ENCODE results near the gene COQ7.

Gene COQ7

GRCh38 chr16:19108409-19109287 is 41.2 kb downstream of the COQ7 start:
- H3K27me3 ChIP-seq (ENCODE audit: insufficient read depth, poor library complexity, severe bottlenecking) = no peaks in the 10 kb centered on the region
- TF ChIP-seq CTCF (IDR thresholded peaks at IDR 0.05; ENCODE audit: poor library complexity, severe bottlenecking) = no peak
- no peaks in the 10 kb centered on the region for H3K9me3 ChIP-seq (ENCODE audit: severe bottlenecking)
- ATAC-seq (ENCODE audit: low read depth) = no peak
- DNase-seq (ENCODE audit: low spot score) = no peak
- peaks cover 13% of the 10 kb centered on the region for H3K4me1 ChIP-seq (ENCODE audit: insufficient read depth, poor library complexity, severe bottlenecking)
- H3K27ac ChIP-seq (ENCODE audit: poor library complexity, severe bottlenecking) = peak overlapping the region; percentile 51
- H3K36me3 ChIP-seq (ENCODE audit: low read depth) = no peaks in the 10 kb centered on the region
- H3K4me3 ChIP-seq (ENCODE audit: severe bottlenecking) = no peak overlapping the region

- Histone ChIP-seq H3K4me3 (ENCODE audit: severe bottlenecking) (no peak overlapping the region), H3K27me3 (ENCODE audit: insufficient read depth, poor library complexity, severe bottlenecking) (no peaks in the 10 kb centered on the region), H3K36me3 (ENCODE audit: low read depth) (no peaks in the 10 kb centered on the region), H3K27ac (ENCODE audit: poor library complexity, severe bottlenecking) (no peak overlapping the region), H3K4me1 (ENCODE audit: insufficient read depth, poor library complexity, severe bottlenecking) (peaks cover 13% of the 10 kb centered on the region), H3K9me3 (ENCODE audit: severe bottlenecking) (no peaks in the 10 kb centered on the region)
- no peak for TF ChIP-seq CTCF (IDR thresholded peaks at IDR 0.05; ENCODE audit: poor library complexity, severe bottlenecking)
- DNase-seq (ENCODE audit: low spot score) = no peak
- no peak for ATAC-seq (ENCODE audit: low read depth)
Measured at GRCh38 chr16:19109288-19109664, 41.9 kb downstream of the COQ7 start.

- peaks cover 22% of the 10 kb centered on the region for H3K4me1 ChIP-seq (ENCODE audit: insufficient read depth, poor library complexity, severe bottlenecking)
- no peaks in the 10 kb centered on the region for H3K27me3 ChIP-seq (ENCODE audit: insufficient read depth, poor library complexity, severe bottlenecking)
- H3K9me3 ChIP-seq (ENCODE audit: severe bottlenecking) = no peaks in the 10 kb centered on the region
- ATAC-seq (ENCODE audit: low read depth) = no peak
- H3K27ac ChIP-seq (ENCODE audit: poor library complexity, severe bottlenecking) = no peak overlapping the region
- no peak overlapping the region for H3K4me3 ChIP-seq (ENCODE audit: severe bottlenecking)
- no peak for DNase-seq (ENCODE audit: low spot score)
- no peak for TF ChIP-seq CTCF (IDR thresholded peaks at IDR 0.05; ENCODE audit: poor library complexity, severe bottlenecking)
- H3K36me3 ChIP-seq (ENCODE audit: low read depth) = peaks cover 10% of the 10 kb centered on the region
Measured at GRCh38 chr16:19110537-19111360, 43.3 kb downstream of the COQ7 start.

- DNase-seq (ENCODE audit: low spot score) (no peak), ATAC-seq (ENCODE audit: low read depth) (no peak)
- Histone ChIP-seq H3K9me3 (ENCODE audit: severe bottlenecking) (no peaks in the 10 kb centered on the region), H3K36me3 (ENCODE audit: low read depth) (peaks cover 18% of the 10 kb centered on the region), H3K4me3 (ENCODE audit: severe bottlenecking) (no peak overlapping the region), H3K27me3 (ENCODE audit: insufficient read depth, poor library complexity, severe bottlenecking) (no peaks in the 10 kb centered on the region), H3K4me1 (ENCODE audit: insufficient read depth, poor library complexity, severe bottlenecking) (peaks cover 35% of the 10 kb centered on the region), H3K27ac (ENCODE audit: poor library complexity, severe bottlenecking) (no peak overlapping the region)
- no peak for TF ChIP-seq CTCF (IDR thresholded peaks at IDR 0.05; ENCODE audit: poor library complexity, severe bottlenecking)
Measured at GRCh38 chr16:19112099-19112407, 44.6 kb downstream of the COQ7 start.

All from RWPE2 (cell line).